Osteoblast (primary cell): ENCODE results near the gene ATP11A. TPM values are rescaled to one million over a fixed set of nuclear protein-coding genes. Genes with fewer than 3 reads are reported as not detected.

Source experiments
- DNase-seq: peaks from one replicate; pipeline ENCODE4 v3.0.0; 2011; ENCODE audit warnings: low spot score, mixed read lengths; ENCODE audit not compliant: insufficient read length; ENCODE audit errors: missing footprints
- H2AFZ ChIP-seq: 2 replicates; pipeline ENCODE4 v1.6.0; 2011; ENCODE audit warnings: mild to moderate bottlenecking, low read length
- H3K27ac ChIP-seq: 2 replicates; pipeline ENCODE4 v1.5.1; 2011; ENCODE audit warnings: mild to moderate bottlenecking, low read depth, low read length, moderate library complexity
- H3K27me3 ChIP-seq: 2 replicates; pipeline ENCODE4 v1.6.0; 2012; ENCODE audit warnings: mild to moderate bottlenecking, control low read depth, inconsistent platforms, low read length, moderate library complexity; ENCODE audit not compliant: insufficient read depth
- H3K36me3 ChIP-seq: 2 replicates; pipeline ENCODE4 v1.5.1; 2011; ENCODE audit warnings: mild to moderate bottlenecking, low read length, control low read depth, moderate library complexity; ENCODE audit not compliant: insufficient read depth
- H3K4me1 ChIP-seq: 2 replicates; pipeline ENCODE4 v1.5.1; 2011; ENCODE audit warnings: mild to moderate bottlenecking, low read length, control low read depth, moderate library complexity; ENCODE audit not compliant: insufficient read depth
- H3K4me2 ChIP-seq: 2 replicates; pipeline ENCODE4 v1.6.0; 2011; ENCODE audit warnings: mild to moderate bottlenecking, low read length; ENCODE audit not compliant: insufficient read depth
- H3K4me3 ChIP-seq: fragments of 200-600 bp; sonication (generic); 3 replicates; pipeline ENCODE4 v1.5.1; 2012; ENCODE audit warnings: mild to moderate bottlenecking, low read length, inconsistent platforms; ENCODE audit not compliant: insufficient read depth
- H3K79me2 ChIP-seq: 2 replicates; pipeline ENCODE4 v1.6.0; 2012; ENCODE audit warnings: mild to moderate bottlenecking, low read length, control low read depth, inconsistent platforms; ENCODE audit not compliant: insufficient read depth
- H3K9me3 ChIP-seq: 2 replicates; pipeline ENCODE4 v1.5.1; 2011; ENCODE audit warnings: low read depth, low read length, control low read depth
- H4K20me1 ChIP-seq: 2 replicates; pipeline ENCODE4 v1.6.0; 2012; ENCODE audit warnings: mild to moderate bottlenecking, low read length, control low read depth; ENCODE audit not compliant: insufficient read depth
- total RNA-seq: library from RNA; depleted of rRNA; stranded (reverse); fragments of >200 nt; gene quantifications from 2 replicates; pipeline ENCODE4 v1.2.3, GENCODE V29; 2012
- TF ChIP-seq, protein P1 (sequence below): IDR thresholded peaks from 2 replicates; pipeline ENCODE4 v1.5.1; 2011; ENCODE audit warnings: mild to moderate bottlenecking, low read depth, low read length, moderate library complexity; ENCODE audit errors: extremely low read depth

Gene ATP11A
- total RNA-seq, 1 donor, result 7.6 TPM

DNA sequence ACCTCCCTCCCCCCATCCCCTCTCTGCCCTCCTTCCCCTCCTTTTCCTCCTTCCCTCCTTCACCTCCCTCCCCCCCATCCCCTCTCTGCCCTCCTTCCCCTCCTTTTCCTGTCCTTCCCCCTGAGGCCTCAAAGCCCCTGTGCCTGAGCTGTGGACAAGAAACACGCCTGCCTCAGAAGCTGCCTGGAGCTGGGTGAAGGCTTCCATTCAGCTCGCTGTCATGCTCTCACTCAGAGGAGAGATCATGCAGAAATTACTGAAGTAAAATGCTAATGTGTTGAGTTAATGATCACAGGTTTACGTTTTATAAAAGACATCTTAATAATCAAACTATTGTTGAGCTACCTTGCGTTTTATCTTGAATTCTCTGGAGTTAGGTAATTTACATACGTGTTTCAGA is 114.5 kb downstream of the ATP11A start:
- Histone ChIP-seq H3K4me1 (no peaks in the 10 kb centered on the region), H3K36me3 (no peaks in the 10 kb centered on the region), H3K27me3 (no peaks in the 10 kb centered on the region)

DNA sequence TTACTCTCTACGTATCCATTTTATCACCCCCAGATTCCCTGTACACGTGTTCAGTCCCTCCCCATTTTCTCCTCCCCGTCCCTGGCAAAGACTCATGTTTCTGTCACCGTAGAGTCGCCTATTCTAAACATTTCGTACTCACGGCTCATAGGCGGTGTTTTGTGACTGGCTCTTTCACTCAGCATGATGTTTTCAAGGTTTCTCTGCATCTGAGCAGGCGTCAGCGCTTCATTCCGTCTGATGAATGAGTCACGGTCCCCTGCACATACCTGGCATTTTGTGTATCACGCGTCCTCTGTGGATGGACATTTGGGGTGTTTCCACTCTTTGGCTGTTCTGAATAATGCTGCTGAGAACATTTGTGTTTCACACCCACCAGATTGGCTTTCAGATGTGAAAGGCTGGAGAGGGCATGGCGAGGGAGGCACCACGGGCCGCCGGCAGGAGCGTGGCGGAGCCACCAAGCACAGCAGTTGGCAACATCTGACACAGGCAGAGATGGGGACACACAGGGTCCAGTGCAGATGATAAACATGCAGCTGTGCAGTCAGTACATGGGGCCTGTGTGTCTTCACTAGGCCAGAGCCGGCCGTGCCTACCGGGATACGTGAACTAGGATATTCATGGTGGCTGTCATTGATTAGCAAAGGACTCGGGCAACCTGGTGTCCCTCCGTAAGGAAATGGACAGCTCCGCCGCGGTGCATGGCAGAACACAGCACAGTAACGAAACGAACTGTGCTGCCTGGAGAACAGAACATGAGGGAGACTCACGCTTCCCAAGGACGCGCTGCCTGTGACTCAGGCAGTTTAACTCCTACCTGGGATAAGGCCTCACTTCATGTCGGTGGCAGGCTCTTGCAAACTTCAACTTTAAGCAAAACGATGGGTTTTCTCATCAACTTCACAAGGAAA is 117.2 kb downstream of the ATP11A start:
- Histone ChIP-seq H3K36me3 (no peaks in the 10 kb centered on the region), H3K4me1 (no peaks in the 10 kb centered on the region), H3K4me3 (no peak overlapping the region), H2AFZ (no peak overlapping the region), H3K27ac (no peak overlapping the region), H3K27me3 (no peaks in the 10 kb centered on the region), H3K79me2 (no peaks in the 10 kb centered on the region), H3K9me3 (no peaks in the 10 kb centered on the region), H4K20me1 (no peaks in the 10 kb centered on the region), H3K4me2 (no peak overlapping the region)
- DNase-seq, result peak; percentile 37
- TF ChIP-seq, protein P1, sequence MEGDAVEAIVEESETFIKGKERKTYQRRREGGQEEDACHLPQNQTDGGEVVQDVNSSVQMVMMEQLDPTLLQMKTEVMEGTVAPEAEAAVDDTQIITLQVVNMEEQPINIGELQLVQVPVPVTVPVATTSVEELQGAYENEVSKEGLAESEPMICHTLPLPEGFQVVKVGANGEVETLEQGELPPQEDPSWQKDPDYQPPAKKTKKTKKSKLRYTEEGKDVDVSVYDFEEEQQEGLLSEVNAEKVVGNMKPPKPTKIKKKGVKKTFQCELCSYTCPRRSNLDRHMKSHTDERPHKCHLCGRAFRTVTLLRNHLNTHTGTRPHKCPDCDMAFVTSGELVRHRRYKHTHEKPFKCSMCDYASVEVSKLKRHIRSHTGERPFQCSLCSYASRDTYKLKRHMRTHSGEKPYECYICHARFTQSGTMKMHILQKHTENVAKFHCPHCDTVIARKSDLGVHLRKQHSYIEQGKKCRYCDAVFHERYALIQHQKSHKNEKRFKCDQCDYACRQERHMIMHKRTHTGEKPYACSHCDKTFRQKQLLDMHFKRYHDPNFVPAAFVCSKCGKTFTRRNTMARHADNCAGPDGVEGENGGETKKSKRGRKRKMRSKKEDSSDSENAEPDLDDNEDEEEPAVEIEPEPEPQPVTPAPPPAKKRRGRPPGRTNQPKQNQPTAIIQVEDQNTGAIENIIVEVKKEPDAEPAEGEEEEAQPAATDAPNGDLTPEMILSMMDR, result no peak

More for the DNA sequence above, 114.5 kb downstream of the ATP11A start:
- Histone ChIP-seq H4K20me1 (no peaks in the 10 kb centered on the region), H3K4me3 (no peak overlapping the region), H3K4me2 (no peak overlapping the region), H2AFZ (no peak overlapping the region), H3K79me2 (no peaks in the 10 kb centered on the region), H3K9me3 (no peaks in the 10 kb centered on the region), H3K27ac (no peak overlapping the region)
- DNase-seq, result peak; percentile 80
- TF ChIP-seq, protein P1, result no peak

DNA sequence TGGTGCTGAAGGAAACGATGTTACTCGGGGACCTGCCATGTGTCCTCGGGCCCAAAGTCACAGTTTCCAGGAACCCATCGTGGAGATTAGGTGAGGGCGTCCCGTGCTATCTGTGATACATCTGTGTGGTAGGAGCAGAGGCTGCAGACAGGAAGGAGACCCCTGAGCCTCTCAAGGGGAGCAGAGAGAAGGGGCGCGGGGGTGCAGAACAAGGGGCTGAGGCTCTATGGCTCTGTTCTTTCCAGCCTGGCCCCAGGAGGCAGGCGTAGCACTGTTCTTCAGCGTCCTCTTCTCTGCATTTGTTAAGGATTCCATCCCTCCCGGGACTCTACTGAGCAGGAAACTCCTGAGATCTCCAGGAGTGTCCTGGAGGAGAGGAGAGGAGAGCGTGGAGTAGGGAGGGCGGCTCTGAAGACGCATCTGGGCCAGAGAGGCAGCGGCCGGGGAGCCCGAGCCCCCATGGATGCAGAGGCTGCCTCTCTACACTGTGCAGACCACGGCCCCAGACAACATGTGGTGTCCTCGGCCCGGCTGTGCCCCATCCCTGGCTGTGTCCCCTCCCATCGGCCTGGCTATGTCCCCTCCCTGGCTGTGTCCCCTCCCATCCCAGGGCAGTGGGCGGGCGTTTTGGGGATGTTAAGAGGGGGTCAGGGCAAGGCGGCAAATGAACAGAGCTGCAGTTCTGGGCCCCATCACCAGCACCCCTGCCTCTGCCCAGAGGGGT is 118.0 kb downstream of the ATP11A start:
- no peaks in the 10 kb centered on the region for H4K20me1 ChIP-seq
- no peak overlapping the region for H3K4me2 ChIP-seq
- TF ChIP-seq, protein P1, result no peak
- no peak overlapping the region for H3K4me3 ChIP-seq
- no peak overlapping the region for H3K27ac ChIP-seq
- no peaks in the 10 kb centered on the region for H3K27me3 ChIP-seq
- H3K36me3 ChIP-seq, result no peaks in the 10 kb centered on the region
- no peak overlapping the region for H2AFZ ChIP-seq
- peak; percentile 41 for DNase-seq
- no peaks in the 10 kb centered on the region for H3K79me2 ChIP-seq
- H3K4me1 ChIP-seq, result no peaks in the 10 kb centered on the region
- no peaks in the 10 kb centered on the region for H3K9me3 ChIP-seq
